Chondrocyte (in vitro differentiated cells): ENCODE results near the gene IL1F10. TPM values are rescaled to one million over a fixed set of nuclear protein-coding genes. Genes with fewer than 3 reads are reported as not detected.

Experiments used
- DNase-seq: peaks from one replicate; pipeline ENCODE4 v3.0.0; 2021; ENCODE audit warnings: mixed read lengths, low spot score
- H3K27ac Mint-ChIP-seq: one replicate; pipeline ENCODE4 v1.8.0; 2021; ENCODE audit warnings: mild to moderate bottlenecking, moderate library complexity, mixed read lengths; ENCODE audit not compliant: unreplicated experiment
- H3K27me3 Mint-ChIP-seq: 2 replicates; pipeline ENCODE4 v1.8.0; 2021; ENCODE audit warnings: low read depth, mixed read lengths
- H3K36me3 Mint-ChIP-seq: 2 replicates; pipeline ENCODE4 v1.8.0; 2021; ENCODE audit warnings: low read depth, mixed read lengths
- H3K4me1 Mint-ChIP-seq: 2 replicates; pipeline ENCODE4 v1.8.0; 2021; ENCODE audit warnings: low read depth, mild to moderate bottlenecking, mixed read lengths
- H3K4me3 Mint-ChIP-seq: one replicate; pipeline ENCODE4 v1.8.0; 2021; ENCODE audit warnings: mild to moderate bottlenecking, moderate library complexity, mixed read lengths; ENCODE audit not compliant: unreplicated experiment
- H3K9me3 Mint-ChIP-seq: 2 replicates; pipeline ENCODE4 v1.8.0; 2021; ENCODE audit warnings: low read depth, mixed read lengths
- total RNA-seq: library from RNA; stranded (reverse); gene quantifications from 3 replicates; pipeline ENCODE4 v1.2.1, GENCODE V29; 2021
- TF ChIP-seq, protein P1 (sequence below): fragments of 200-600 bp; sonication (generic); IDR thresholded peaks from 2 replicates; pipeline ENCODE4 v1.5.0; 2021; ENCODE audit warnings: antibody characterized with exemption, mild to moderate bottlenecking, moderate library complexity

IL1F10 gene
- total RNA-seq, 1 donor from 2014 or later = not detected

DNA sequence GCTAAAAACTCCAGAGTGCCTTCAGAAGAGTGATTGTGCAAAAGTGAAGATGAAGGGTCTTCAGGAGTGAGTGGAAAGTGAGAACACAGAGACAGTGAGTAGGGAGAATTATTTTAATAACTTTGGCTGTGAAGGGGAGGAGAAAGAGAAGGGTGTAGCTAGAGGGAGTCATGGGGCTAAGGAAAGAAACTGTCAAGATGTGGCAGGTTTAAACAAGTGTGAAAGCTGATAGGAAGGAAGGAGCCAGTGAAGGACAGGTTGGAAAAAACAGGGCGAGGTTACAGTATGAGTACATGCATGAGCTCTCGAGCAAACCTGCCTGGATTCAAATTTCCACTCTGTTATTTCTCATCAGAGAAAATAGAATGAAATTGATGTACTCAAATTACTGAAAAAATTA lies 17.8 kb downstream of the IL1F10 start:
- Mint-ChIP-seq H3K27me3 (peaks cover 37% of the 10 kb centered on the region), H3K36me3 (no peaks in the 10 kb centered on the region), H3K4me1 (no peaks in the 10 kb centered on the region), H3K4me3 (no peak overlapping the region), H3K27ac (no peak overlapping the region), H3K9me3 (no peaks in the 10 kb centered on the region)
- no peak for DNase-seq
- TF ChIP-seq, protein P1, sequence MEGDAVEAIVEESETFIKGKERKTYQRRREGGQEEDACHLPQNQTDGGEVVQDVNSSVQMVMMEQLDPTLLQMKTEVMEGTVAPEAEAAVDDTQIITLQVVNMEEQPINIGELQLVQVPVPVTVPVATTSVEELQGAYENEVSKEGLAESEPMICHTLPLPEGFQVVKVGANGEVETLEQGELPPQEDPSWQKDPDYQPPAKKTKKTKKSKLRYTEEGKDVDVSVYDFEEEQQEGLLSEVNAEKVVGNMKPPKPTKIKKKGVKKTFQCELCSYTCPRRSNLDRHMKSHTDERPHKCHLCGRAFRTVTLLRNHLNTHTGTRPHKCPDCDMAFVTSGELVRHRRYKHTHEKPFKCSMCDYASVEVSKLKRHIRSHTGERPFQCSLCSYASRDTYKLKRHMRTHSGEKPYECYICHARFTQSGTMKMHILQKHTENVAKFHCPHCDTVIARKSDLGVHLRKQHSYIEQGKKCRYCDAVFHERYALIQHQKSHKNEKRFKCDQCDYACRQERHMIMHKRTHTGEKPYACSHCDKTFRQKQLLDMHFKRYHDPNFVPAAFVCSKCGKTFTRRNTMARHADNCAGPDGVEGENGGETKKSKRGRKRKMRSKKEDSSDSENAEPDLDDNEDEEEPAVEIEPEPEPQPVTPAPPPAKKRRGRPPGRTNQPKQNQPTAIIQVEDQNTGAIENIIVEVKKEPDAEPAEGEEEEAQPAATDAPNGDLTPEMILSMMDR = no peak

DNA sequence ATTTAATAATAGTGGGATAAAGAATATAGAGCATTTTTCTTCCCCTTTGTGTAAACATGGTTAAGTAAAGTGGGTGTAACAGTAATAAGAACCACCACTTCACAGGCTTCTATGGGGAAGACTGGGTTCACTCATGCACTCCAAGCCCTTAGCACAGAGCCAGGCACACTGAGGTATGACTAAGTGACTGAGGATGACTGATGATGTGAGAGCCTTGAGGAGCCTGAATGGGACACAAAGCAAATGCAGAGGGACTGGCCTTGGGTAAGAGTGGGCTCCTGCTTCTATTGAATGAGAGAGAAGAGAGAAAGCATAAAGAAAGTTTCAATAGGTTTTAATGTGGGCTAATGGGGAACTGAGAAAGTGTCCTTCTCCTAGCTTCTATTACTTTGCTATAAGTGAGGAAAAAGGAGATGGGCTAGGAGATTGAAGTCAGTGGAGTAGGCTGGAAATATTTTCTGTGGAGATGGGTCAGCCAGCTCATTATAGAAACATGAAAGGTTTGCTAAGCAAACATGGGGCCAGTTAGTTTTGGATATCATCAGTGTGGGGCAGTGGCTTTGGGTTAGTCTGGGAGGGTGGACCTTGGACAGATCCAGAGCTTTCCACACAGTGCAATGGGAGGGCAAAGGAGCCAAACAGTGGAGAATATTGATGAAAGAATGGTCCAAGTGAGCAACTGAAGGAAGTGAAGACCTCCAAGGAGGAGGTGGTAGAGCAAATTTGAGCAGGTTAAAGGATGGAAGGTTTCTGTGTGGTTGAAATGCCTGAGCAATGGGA lies 20.6 kb downstream of the IL1F10 start:
- H3K27me3 Mint-ChIP-seq = peaks cover 30% of the 10 kb centered on the region
- no peak overlapping the region for H3K4me3 Mint-ChIP-seq
- H3K27ac Mint-ChIP-seq = no peak overlapping the region
- H3K36me3 Mint-ChIP-seq = no peaks in the 10 kb centered on the region
- H3K4me1 Mint-ChIP-seq = no peaks in the 10 kb centered on the region
- no peak for DNase-seq
- TF ChIP-seq, protein P1 = no peak
- H3K9me3 Mint-ChIP-seq = no peaks in the 10 kb centered on the region

DNA sequence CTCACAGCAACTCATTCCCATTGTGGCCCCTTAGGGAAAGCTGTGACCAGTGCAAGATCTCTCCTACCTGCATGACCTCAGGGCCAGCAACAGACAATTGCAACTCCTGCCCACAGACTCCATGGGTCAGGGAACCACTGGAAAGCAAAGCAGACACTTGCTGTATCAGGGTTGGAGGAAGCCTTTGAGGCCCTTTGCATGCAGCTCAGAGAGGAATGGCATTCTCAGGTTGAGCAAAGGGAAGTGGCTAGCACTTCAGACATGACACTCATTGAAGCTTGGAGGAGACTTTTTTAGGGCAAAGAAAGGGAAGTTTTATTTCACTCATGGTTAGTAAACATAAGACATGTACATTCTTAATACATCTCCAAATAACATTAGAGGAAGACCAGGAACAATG lies 22.1 kb downstream of the IL1F10 start:
- no peaks in the 10 kb centered on the region for H3K36me3 Mint-ChIP-seq
- H3K4me1 Mint-ChIP-seq = no peaks in the 10 kb centered on the region
- H3K27me3 Mint-ChIP-seq = peaks cover 23% of the 10 kb centered on the region
- H3K9me3 Mint-ChIP-seq = no peaks in the 10 kb centered on the region
- H3K4me3 Mint-ChIP-seq = no peak overlapping the region
- no peak overlapping the region for H3K27ac Mint-ChIP-seq
- TF ChIP-seq, protein P1 = no peak
- DNase-seq = no peak

DNA sequence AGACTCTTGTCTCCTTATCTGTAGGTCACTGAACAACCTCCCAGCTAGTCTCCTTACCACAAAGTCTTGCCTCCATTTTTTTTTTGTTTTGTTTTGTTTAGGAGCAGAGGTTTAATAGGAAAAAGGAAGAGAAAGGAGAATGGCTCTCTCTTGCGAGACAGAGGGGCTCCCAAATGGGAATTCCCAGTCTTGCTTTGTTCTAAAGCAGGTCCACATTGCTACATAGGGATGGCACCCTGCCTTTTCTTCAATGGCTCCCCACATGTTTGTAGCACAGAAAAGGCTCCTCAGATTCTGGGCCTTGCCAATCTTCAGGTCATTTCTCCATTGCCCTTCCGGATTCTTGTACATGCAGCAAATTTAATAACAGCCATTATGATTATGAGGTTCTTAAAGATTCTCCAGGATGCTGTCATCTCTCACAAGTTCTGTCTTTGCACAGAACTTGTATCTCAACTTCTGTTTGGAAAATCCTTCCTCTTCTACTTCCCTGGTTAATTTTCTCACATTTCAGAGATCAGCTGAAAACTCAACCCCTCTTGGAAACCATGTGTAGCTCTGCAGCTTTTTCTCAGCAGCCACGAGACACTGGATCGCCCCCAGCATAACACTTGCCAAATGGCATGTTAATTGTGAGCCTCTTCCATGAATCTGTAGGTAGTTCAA lies 23.6 kb downstream of the IL1F10 start:
- H3K9me3 Mint-ChIP-seq = peaks cover 6% of the 10 kb centered on the region
- H3K27me3 Mint-ChIP-seq = peaks cover 20% of the 10 kb centered on the region
- no peaks in the 10 kb centered on the region for H3K4me1 Mint-ChIP-seq
- H3K36me3 Mint-ChIP-seq = peaks cover 3% of the 10 kb centered on the region
- TF ChIP-seq, protein P1 = no peak
- no peak for DNase-seq
- no peak overlapping the region for H3K27ac Mint-ChIP-seq
- no peak overlapping the region for H3K4me3 Mint-ChIP-seq

DNA sequence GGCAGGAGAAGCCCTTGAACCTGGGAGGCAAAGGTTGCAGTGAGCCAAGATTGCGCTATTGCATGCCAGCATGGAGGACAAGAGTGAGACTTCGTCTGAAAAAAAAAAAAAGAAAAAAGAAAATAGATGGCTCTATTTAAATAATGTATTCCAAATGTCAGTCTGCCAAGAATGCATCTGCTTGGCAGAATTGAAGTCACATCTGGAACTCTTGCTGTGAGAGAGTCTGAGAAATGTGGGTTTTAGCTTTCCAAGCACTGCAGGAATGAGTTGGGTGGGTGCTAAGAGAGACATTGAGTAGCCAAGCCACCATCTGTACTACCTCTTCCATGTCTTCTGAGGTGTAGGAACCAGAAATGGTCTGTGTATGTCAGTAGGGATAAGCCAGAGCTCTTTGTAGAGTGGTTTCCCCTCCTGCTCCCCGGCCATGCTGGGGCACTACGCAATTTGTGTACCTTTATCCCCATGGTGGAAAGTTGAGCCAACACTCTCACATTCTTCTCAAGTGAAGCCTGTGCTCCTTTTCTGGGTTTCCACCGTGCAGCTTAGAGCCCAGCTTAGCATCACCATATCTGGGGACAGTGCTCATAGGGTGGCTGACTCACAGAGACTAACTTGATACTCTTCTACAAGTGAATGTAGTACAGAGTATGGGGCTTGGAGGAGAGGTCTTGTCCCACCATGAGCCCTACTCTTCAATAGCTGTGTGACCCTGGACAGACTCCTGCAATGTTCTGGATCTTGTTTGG lies 25.3 kb downstream of the IL1F10 start:
- Mint-ChIP-seq H3K4me3 (no peak overlapping the region), H3K27me3 (peaks cover 15% of the 10 kb centered on the region)
- TF ChIP-seq, protein P1 = no peak

More for the DNA sequence above, 25.3 kb downstream of the IL1F10 start:
- Mint-ChIP-seq H3K9me3 (peaks cover 17% of the 10 kb centered on the region), H3K27ac (no peak overlapping the region), H3K4me1 (no peaks in the 10 kb centered on the region), H3K36me3 (peaks cover 3% of the 10 kb centered on the region)
- no peak for DNase-seq
